Activated naive CD4-positive, alpha-beta T cell treated with anti-CD3 and anti-CD28 coated beads, Interleukin-2, amount 50 U/mL, for 16 hours (primary cell): ENCODE data around the gene CD34.
A peak's percentile ranks its signal among the peaks of the same experiment; 100 is the strongest.

Experiments
- DNase-seq: peaks from one replicate; pipeline ENCODE4 v3.0.0-alpha.2; 2020

The CD34 gene

DNA sequence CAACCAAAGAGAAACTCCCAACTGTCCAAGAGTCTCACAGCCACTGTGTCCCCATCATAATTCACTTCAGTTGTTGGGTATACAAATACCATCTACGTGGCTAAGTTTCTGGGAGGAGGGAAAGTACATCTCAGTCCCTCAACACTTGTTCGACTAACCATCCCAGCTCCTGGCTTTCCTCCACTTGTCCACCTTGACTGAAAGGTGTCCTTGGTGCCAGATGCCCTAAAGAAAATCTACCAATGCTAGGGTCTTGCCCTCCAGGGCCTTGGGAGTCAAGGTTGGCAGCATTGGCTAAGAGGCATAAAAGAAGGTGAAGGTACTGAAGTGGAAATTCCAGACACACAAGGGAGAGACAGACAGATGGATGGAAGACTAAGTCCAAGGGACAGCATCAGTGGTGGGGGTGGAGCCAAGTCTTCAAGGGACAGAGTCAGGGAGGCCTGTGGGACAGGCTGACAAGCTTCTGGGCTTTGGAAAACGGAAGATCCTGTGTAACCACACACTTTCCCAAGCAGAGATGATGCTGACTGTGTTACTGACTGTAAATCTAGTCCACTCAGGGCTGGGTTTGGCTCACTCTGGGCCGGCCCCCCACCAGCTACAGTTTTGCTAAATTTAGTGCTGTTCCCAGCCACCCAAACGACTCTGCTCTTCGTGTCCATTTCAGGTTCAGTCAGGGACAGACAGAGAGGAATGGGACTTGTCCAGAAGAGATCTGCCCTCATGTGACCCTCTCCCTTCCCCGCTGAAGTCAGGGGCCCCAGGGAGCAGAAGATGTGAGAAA is 60.1 kb downstream of the CD34 start:
- no peak for DNase-seq

DNA sequence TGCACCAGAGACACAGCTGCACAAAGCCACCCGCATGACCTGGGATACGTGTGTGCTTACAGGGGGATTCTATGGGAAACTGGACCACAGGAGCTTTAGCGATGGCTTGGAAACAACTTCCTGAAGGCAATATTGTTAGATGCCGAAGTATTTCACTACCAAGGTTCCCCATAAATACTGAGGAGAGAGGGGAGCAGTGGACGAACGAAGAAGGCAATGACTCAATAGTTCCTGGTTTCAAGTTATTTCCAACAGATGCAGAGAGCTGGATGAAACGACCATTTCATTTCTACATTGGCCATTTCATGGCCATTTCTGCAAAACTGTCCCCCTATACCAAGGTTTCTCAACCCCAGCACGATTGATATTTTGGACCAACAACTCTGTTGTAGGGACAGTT is 61.3 kb downstream of the CD34 start:
- no peak for DNase-seq

DNA sequence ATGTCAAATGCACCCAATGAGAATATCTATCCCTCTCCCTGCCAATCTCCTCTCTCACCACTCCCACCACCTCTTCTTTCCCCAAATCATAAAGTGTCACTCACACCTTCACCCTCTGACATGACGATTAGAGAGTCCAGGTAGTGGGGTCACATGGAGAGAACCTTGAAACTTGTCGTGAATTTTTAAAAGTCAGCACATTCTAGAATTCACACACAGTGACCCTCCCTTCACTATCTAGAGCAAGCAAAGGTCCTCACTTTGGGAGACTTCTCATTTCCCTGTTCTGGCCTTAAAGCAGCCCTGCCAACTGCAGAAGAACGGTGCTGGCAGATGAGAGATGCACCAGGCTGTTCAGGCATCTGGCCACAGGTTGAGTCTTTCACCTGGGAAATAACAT is 61.9 kb downstream of the CD34 start:
- no peak for DNase-seq

DNA sequence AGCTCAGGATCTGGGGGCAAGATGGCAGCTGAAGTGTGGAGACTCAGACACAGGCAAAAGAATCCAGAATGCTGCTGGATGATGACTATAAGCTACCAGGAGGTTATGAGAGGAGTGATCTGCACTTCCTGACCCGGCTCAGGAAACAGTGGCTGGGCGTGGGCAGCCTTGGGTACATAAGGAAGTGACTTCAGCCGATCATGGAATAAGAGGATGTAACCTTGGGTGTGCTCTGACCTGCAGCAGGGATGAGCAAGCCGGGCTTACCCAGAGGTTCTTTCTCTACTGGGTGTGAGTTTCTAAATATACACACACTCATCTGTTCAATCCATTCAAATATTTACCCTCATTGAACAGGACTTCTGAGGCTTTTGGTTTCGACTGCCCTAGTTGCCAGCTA is 62.7 kb downstream of the CD34 start:
- DNase-seq, result peak; percentile 37

DNA sequence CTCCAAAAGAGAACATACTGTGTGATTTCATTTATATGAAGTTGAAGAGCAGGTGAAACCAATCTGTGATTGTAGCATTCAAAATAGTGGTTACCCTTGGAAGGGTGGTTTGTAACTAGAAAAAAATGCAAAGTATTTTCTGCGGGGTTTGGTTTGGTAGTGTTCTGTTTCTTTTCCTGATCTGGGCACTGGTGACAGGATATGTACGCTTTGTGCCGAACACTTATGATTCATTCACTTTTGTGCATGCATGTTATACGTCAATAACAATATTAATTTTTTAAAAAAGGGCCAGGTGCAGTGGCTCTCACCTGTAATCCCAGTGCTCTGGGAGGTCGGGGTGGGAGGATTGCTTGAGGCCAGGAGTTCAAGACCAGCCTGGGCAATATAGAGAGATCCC is 63.8 kb downstream of the CD34 start:
- no peak for DNase-seq

DNA sequence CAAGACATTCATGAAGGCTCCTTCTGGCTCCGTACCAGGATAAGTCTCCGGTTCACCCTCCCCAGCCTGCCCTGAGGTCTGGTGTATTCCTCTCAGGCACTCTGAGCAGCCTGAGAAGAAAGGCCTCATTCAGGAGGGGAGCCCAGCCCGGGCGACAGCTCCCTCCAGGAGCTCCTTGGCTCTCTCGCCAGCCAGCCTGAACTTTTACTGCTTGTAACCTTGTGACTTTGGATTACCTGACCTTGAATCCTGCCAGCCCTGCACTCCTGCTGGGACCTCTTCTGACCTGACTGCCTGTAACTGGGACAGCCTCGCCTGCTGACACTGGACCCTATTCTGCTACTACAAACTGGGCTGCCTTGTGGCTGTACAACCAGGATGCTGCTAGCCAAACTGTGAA is 65.8 kb downstream of the CD34 start:
- DNase-seq, result no peak

DNA sequence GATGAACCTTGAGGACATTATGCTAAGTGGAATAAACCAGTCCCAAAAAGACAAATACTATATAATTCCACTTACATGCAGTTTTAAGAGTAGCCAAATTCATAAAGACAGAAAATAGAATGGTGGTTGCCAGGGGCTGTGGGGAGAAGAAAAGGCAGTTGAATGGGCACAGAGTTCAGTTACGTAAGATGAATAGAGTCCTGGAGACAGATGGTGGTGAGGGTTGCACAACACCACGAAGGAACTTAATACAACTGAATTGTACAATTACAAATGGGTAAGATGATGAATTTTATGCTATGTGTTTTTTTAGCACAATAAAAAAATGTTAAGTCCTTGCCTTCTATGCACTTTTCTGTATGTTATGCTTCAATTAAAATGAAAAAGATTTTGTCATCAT is 66.6 kb downstream of the CD34 start:
- no peak for DNase-seq

DNA sequence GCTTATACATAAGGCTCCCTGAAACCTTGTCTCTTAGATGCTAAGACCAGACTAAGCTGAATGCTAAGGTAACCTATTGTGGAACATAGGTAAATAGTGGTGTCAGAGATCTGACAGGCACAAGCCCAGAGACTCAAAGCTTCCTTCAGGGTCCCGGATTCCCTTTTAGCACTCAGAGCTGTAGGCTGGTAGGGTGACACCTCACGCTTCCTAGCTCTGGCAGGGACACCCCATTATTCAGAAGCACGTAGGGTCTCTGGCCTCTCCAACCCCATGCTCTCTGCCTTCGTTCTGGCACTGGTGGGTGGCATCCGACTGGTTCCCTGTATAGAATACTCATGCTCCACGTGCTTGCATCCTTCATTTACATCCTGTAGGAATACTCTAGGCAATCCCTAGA is 68.4 kb downstream of the CD34 start:
- DNase-seq, result no peak

DNA sequence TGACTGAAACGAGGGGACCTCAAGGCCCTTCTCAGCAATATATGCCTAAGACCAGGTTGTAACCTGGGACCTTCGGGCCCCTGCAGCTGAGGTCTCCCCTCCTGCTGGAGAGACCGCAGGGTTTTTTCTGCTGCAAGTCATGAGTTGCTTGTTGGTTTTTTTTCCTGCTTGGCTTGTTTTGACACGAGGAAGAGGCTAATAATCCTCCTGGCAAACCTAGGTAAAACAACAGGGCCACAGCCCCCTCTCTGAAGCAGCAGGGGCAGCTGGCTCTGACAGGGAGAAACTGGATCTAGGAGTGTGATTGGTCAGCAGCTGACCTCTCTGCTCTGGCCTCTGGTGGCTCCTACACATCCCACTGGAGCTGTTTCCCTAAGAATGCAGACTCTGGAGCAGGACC is 69.0 kb downstream of the CD34 start:
- no peak for DNase-seq

DNA sequence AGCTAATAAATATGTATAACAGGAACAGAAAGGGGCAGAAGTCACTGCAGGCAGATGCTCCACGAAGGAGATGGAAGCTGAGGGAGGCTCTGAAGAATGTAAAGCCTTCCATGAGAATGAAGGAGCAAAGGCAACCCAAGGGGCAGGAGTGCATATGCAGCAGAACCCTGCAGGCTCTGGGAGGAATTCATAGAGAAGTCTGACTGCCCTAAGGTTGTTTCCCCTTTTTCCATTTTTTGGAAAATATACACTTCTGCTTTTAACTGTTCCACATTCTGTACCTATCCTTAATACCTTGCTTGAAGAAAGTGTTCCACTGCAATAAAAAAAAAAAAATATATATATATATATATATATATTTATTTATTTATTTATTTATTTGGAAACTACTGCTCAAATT is 69.6 kb downstream of the CD34 start:
- DNase-seq, result no peak

DNA sequence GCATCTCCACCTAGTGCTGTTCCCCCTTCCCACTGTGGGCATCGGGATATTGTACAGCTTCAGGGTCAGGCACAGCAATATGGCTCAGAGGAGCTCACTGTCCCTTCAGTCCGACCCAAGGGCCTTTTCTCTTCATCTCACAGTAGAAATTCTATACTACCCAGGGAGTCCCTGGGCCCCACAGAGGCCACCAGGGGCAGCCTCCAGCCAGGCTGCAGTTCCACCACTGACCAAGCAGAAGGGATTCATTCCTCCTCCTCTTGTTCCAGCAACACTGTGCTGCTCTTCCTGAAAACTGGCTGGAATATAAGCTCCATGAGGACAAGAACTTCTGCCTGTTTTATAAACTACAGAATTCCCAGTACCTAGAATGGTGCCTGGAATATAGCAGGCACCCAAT is 70.5 kb downstream of the CD34 start:
- DNase-seq, result no peak

DNA sequence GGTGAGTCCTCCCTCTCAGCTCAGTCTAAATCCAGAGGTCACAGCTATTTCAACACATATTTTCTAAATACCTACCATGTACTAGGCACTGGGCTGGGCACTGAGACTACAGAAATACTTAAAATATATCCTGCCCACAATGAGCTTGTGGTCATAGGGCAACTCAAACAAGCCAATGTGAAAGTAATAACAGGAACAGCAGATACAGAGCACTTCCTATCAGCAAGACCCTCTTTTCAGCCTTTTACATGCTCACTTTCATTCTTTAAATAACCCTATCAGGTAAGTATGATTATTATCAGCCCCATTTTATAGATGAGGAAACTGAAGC is 71.9 kb downstream of the CD34 start:
- no peak for DNase-seq

DNA sequence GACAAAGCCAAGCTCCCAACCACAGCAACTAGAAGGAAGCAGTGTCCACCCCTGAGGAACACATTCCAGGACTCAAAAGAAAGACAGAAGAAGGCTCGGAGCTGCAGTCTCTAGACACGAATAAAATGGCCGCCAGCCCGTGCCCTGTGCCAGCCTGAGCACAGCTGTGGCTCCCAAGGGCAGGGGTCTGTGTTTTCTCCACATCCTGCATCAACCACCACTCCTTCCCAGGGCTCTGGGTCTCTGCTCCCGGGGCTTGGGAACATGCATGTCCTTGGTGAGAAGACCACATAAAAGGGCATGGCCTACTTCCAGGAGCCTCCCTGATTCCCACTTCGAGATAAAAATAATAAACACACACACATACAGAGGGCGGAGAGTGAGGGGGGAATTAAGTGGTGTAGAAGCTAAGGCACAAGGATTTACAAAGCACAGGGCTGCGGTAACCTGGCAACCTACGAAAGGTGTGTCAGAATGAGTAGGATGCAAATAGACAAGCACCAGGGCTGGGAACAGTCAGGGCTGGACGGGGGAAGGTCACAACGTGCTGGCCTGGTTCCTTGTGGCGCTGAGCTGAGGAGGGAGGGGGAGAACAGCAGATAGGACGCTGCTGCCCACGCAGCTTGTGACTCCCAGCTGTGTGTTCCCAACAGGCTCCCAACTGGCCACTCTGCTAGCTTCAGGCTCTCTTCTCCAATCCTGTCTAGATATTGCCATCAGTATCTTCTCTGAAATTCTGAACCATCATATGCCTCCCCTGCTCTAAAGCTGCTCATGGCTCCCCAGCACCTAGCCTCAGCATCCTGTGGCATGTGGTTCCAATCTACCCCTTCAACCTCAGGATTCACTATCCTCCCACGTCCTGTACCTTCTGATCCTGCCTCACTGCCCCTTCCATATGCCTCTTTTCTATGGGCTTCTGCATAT is 72.5 kb downstream of the CD34 start:
- DNase-seq, result no peak

DNA sequence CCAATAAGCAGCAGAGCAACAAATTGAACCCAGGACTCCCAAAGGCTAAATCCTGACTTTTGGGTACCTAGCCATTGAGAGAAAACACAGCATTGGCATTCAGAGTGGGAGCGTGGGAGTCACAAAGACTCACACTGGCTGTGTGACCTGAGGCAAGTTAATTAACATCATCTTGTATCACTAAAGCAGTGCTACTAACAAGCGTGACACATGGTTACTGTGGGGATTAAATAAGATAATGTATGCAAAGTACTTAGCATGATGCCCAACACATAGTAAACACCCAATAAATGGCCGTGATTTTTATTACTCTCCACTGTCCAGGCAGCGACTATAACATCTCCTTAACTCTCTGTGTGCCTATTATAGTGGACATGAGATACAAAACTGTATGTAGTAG is 73.3 kb downstream of the CD34 start:
- DNase-seq, result no peak

DNA sequence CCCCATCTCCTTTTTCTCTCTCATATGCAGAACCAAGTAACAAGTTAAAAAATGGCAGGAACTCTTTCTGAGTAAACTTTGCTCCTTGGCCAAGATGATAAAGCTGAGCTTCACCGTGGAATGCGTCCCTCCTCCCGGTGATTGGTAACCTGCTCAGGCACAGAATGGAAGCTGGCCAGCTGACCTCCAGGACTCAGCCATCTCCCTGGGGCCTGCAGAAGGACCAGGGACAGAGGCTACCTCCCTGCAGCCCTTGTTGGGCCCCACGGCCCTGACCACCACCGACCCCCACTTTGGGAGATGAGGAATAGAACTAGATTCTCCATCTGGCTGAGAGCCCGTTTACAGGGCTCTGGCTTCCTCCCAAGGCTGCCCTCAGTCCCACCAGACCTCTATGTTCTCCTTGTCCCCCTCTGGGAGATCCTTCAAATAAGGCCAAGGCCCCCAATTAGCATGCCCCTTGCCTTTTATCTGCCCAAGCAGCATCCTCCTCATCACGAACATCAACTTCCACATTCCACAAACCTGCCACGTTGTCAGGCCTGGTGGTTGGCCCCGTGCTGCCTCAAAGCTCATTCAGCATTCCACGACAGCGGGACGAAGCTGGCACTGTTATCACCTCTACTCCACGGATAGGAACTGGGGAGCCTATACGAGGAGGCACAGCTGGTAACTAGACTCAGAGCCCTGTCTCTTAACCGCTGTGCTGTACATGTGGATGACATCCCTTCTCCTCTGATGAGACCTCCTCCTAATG is 74.2 kb downstream of the CD34 start:
- DNase-seq, result no peak

DNA sequence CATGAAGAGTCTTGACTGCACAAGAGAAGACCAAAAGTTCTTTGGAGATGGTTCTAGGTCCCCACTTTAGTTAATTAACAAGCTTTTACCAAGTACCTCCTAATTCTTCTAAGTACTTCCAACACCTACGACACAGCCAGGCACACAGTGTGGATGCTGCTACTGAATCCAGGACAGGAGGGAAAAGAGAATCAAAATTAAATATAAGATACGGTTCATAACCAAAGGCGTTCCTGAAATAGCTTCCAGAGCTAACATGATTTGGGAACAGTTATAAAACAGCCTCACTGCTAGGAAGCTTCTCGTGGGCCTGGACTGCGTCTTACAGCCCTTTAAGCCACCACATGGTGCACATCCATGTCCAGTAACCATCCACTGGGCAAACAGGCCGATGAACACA is 75.0 kb downstream of the CD34 start:
- DNase-seq, result no peak

DNA sequence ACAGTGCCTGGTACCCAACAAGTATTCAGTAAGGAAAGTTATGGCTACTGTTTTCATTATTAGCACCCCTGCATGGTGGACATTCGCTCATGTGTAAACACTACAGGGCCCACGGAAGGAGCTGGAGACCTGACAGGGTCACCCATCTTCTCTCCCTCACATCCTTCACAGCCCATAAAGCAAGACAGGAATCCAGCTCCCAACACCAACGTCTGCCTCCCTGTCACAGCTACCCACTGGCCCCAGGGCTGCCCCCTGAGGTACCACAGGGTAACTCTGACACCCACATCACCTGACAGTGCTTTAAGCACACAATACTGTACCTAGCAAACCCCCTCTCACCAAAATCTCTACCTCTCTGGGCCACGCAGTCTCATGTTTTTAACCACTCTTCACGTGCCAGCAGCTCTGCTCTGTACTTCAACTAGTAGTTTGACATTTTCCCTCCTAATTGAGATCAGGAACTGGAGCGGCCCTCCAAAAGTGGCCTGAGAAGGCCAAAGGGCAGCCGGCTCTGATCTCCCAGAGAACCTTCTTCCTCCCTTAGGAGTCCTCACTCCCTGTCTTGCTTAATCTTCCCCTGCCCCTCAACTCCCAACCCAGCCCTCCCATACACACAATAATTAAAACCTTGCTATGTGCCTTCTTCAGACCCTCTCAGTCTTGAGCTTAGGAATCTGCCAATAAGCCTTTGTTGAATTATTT is 76.8 kb downstream of the CD34 start:
- DNase-seq, result no peak

DNA sequence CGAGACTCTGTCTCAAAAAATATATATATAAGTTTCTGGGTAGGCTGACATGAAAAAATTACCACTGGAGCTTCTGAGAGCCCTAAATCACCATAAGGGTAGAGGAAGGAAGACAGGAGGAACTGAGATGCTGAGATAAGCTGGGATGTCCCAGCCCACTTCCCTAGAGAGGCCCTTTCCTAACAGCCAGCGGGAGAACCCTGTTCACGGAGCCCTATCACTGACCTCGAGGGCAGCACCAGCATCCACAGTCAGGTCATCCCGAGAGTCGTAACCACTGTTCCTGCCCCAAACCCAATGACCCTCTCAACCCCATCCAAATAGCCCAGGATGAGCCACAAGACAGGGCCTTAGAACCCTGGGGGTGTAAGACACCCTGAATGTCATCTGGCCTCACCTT is 77.5 kb downstream of the CD34 start:
- no peak for DNase-seq

DNA sequence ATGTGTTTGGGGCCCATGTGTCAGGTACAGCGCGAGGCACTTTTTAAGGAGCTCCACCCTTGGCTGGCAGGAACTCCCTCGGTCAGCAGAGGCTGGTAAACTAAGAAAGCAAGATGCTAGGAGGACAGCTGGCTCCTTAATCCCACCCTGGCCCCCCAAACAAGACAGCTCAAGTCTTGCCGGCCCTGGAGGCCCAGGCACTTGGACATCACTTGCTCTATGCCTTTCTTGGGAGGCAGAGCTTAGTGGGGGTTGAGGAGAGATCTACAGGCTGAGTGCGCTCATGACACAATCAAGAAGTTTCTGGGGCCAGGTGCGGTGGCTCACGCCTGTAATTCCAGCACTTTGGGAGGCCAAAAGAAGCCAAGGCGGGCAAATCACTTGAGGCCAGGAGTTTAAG is 78.1 kb downstream of the CD34 start:
- no peak for DNase-seq

DNA sequence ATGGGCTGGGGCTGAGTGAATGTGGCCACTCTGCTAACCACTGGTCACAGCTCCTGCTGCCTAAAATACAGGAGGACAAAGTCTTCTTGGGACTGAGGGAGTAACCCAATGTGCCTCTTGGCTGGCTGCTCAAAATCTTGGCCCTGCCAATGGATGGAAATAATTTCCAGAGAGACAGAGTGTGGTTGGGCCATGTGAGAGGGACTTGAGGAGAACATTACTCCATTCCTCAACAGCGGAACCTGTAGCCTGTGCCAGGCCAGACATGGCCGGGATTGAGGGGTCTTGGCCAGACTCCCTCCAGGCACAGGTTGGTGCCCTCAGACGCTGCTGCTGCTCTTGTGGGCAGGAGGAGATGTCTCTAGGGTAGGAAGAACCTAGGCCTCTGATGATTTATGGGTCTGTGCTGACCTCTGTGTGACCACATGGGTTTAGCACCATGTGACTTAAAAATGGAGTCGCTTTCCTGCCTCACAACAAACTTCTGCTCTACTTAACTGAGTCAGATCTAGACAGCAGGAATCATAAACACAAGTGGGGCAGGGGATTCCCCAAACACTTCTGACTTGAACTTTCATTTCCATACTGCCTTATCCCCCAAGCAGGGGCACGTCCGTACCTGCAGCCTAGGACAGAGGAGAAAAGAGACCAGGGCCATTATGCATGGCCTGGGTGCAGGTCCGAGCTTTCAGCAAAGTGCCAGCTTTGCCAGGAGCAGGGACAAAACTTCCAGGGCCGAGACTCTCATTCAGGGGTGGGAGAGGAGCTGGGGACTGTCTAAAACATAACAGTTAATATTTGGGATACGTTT is 79.2 kb downstream of the CD34 start:
- peak; percentile 62 for DNase-seq
